Raji (cell line): ENCODE data around the gene ENDOD1.

Experiments used
- POLR2A ChIP-seq: IDR thresholded peaks from 2 replicates; pipeline ENCODE4 v1.6.1; 2011; ENCODE audit warnings: low read depth, low read length, control low read depth; ENCODE audit not compliant: insufficient read depth

ENDOD1 gene

GRCh38 chr11:95155385-95155784 is 65.7 kb downstream of the ENDOD1 start:
- TF ChIP-seq POLR2A: no peak

GRCh38 chr11:95156133-95156721 is 66.6 kb downstream of the ENDOD1 start:
- TF ChIP-seq POLR2A: no peak

GRCh38 chr11:95156916-95157541 is 67.4 kb downstream of the ENDOD1 start:
- TF ChIP-seq POLR2A: no peak

GRCh38 chr11:95157824-95158223 is 68.2 kb downstream of the ENDOD1 start:
- no peak for TF ChIP-seq POLR2A

GRCh38 chr11:95161248-95161647 is 71.6 kb downstream of the ENDOD1 start:
- no peak for TF ChIP-seq POLR2A

- TF ChIP-seq POLR2A: no peak
Observed at GRCh38 chr11:95163106-95163505, 73.5 kb downstream of the ENDOD1 start.

- TF ChIP-seq POLR2A: no peak
Observed at GRCh38 chr11:95165638-95166037, 76.0 kb downstream of the ENDOD1 start.

GRCh38 chr11:95166781-95167180 is 77.1 kb downstream of the ENDOD1 start:
- no peak for TF ChIP-seq POLR2A

GRCh38 chr11:95170294-95170693 is 80.6 kb downstream of the ENDOD1 start:
- TF ChIP-seq POLR2A: no peak

- TF ChIP-seq POLR2A: no peak
Observed at GRCh38 chr11:95175818-95176380, 86.3 kb downstream of the ENDOD1 start.
